Measurements from ENCODE around the gene SLCO4C1.

SLCO4C1 gene

DNA sequence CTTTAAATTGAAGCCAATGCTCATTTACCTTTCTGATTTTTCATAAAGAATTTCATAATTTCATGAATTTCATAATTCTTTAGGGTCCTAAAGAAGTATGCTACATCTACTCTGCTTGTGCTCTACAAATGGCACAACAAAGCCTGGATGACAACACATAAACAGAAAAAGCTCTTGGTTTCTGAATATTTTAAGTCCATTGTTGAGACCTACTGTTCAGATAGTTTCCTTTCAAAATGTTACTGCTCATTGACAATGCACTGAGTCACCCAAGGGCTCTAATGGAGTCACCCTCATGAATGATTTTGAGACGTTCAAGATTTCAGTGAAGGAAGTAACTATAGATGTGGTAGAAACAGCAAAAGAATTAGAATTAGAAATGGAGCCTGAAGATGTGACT is 74.1 kb downstream of the SLCO4C1 start:
- DNase-seq (ENCODE audit: low read depth): no peak
- H3K4me3 ChIP-seq (ENCODE audit: low read depth, low read length): no peak overlapping the region
- TF ChIP-seq, protein P1, sequence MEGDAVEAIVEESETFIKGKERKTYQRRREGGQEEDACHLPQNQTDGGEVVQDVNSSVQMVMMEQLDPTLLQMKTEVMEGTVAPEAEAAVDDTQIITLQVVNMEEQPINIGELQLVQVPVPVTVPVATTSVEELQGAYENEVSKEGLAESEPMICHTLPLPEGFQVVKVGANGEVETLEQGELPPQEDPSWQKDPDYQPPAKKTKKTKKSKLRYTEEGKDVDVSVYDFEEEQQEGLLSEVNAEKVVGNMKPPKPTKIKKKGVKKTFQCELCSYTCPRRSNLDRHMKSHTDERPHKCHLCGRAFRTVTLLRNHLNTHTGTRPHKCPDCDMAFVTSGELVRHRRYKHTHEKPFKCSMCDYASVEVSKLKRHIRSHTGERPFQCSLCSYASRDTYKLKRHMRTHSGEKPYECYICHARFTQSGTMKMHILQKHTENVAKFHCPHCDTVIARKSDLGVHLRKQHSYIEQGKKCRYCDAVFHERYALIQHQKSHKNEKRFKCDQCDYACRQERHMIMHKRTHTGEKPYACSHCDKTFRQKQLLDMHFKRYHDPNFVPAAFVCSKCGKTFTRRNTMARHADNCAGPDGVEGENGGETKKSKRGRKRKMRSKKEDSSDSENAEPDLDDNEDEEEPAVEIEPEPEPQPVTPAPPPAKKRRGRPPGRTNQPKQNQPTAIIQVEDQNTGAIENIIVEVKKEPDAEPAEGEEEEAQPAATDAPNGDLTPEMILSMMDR (IDR thresholded peaks at IDR 0.05; ENCODE audit: low read depth, low read length, missing control alignments): no peak
- in situ Hi-C loops (cut with HindIII; ENCODE audit: low sequenced_read_pairs): no loop called here

DNA sequence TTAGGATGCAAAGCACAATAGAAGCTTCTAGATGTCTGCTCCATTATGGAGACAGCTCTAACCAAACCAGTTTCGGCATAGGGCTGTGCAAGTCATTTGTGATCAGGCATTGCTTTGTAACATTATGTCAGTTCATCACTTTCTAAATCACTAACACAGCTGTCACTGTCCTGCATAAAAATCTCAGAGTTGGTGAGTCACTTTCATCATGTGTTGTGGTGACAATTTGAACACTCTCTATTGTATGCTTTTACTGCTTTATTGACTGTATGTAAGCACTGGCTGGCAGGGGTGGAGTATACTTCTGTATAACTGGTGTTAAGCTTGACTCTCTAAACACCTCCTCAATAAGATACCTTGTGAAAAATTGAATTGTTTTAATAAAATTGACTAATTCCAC is 77.9 kb downstream of the SLCO4C1 start:
- H3K4me3 ChIP-seq (ENCODE audit: low read depth, low read length): no peak overlapping the region
- TF ChIP-seq, protein P1 (IDR thresholded peaks at IDR 0.05; ENCODE audit: low read depth, low read length, missing control alignments): no peak
- no peak for DNase-seq (ENCODE audit: low read depth)
- in situ Hi-C loops (cut with HindIII; ENCODE audit: low sequenced_read_pairs): no loop called here

DNA sequence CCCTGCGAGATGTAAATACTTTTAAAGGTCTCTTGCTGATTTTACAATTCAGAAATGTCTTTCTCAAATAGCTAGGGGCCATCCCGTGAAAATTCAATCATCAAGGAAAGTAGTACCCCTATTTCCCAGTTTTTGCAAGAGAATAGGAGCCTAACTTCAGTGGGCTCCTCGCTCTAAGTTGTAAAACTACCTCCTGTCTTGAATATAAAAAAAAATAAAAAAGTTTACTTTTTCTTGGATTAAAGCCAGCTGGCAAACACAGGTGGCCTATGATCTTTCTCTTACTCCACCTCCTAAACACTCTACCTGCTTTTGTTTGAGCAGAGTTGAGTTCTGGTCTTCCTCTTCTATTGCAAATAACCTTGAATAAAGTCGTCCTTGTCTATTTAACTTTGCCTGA is 79.4 kb downstream of the SLCO4C1 start:
- no peak overlapping the region for H3K4me3 ChIP-seq (ENCODE audit: low read depth, low read length)
- no peak for DNase-seq (ENCODE audit: low read depth)
- in situ Hi-C loops (cut with HindIII; ENCODE audit: low sequenced_read_pairs): no loop called here
- TF ChIP-seq, protein P1 (IDR thresholded peaks at IDR 0.05; ENCODE audit: low read depth, low read length, missing control alignments): no peak

DNA sequence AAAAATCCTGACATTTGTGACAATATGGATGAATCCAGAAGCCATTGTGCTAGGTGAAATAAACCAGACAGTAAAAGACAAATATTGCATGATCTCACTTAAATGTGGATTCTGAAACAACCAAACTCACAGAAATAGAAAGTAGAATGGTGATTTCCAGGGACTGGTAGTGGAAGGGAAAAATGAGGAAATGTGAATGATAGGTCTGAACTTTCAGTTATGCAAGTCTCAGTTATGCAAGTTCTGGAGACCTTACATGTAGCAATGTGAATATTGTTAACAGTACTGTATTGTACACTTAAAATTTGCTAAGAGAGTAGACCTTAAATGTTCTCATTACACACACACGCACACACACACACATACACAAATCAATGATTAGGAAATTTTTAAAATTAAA is 84.9 kb downstream of the SLCO4C1 start:
- in situ Hi-C loops (cut with HindIII; ENCODE audit: low sequenced_read_pairs): no loop called here
- H3K4me3 ChIP-seq (ENCODE audit: low read depth, low read length): no peak overlapping the region
- TF ChIP-seq, protein P1 (IDR thresholded peaks at IDR 0.05; ENCODE audit: low read depth, low read length, missing control alignments): no peak
- DNase-seq (ENCODE audit: low read depth): no peak

DNA sequence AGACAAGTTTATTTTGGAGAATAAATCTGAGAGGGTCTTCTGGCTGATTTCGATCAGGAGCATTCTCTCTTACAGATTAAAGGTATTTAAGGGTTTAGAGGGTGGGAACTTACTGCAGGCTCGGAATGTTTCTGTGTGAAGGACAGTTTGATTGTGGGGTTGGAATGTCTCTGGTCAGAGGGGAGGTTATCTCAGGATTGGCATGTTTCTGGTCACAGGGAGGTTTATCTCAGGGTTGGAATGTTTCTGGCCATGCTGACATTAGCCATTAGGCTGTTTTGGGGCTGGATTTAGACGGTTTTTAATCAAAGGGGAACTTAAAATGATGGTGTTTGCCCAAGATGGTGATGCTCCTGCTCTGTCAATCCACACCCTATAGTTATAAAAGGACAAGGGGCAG is 95.2 kb downstream of the SLCO4C1 start:
- H3K4me3 ChIP-seq (ENCODE audit: low read depth, low read length): no peak overlapping the region
- DNase-seq (ENCODE audit: low read depth): no peak
- in situ Hi-C loops (cut with HindIII; ENCODE audit: low sequenced_read_pairs): no loop called here
- TF ChIP-seq, protein P1 (IDR thresholded peaks at IDR 0.05; ENCODE audit: low read depth, low read length, missing control alignments): no peak

DNA sequence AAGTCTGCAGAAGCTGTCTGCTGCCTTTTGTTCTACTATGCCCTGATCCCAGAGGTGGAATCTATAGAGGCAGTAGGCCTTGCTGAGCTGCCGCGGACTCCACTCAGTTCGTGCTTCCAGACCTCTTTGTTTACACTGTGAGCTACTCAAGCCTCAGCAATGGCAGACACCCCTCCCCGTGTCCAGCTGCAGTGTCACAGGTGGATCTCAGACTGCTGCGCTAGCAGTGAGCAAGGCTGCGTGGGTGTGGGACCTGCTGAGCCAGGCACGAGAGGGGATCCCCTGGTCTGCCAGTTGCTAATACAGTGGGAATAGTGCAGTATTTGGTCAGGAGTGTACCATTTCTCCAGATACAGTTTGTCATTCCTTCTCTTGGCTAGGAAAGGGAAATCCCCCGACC is 99.6 kb downstream of the SLCO4C1 start:
- H3K4me3 ChIP-seq (ENCODE audit: low read depth, low read length): no peak overlapping the region
- TF ChIP-seq, protein P1 (IDR thresholded peaks at IDR 0.05; ENCODE audit: low read depth, low read length, missing control alignments): no peak

More for the DNA sequence above, 99.6 kb downstream of the SLCO4C1 start:
- DNase-seq (ENCODE audit: low read depth): no peak
- in situ Hi-C loops (cut with HindIII; ENCODE audit: low sequenced_read_pairs): no loop called here
